Mucosa of gallbladder (tissue), 1 donor: ENCODE data around the gene CSTF2T. TPM values are rescaled to one million over a fixed set of nuclear protein-coding genes. Genes with fewer than 3 reads are reported as not detected.
A peak's percentile ranks its signal among the peaks of the same experiment; 100 is the strongest.

Experiments
- DNase-seq: peaks from one replicate; pipeline ENCODE4 v3.0.0-alpha.2; 2020; ENCODE audit warnings: low spot score
- total RNA-seq: library from RNA; stranded (reverse); gene quantifications from one replicate; pipeline ENCODE4 v1.2.1, GENCODE V29; 2021
- donor health status: DM: no; HTN: no; CAD: no.

Gene CSTF2T, protein sequence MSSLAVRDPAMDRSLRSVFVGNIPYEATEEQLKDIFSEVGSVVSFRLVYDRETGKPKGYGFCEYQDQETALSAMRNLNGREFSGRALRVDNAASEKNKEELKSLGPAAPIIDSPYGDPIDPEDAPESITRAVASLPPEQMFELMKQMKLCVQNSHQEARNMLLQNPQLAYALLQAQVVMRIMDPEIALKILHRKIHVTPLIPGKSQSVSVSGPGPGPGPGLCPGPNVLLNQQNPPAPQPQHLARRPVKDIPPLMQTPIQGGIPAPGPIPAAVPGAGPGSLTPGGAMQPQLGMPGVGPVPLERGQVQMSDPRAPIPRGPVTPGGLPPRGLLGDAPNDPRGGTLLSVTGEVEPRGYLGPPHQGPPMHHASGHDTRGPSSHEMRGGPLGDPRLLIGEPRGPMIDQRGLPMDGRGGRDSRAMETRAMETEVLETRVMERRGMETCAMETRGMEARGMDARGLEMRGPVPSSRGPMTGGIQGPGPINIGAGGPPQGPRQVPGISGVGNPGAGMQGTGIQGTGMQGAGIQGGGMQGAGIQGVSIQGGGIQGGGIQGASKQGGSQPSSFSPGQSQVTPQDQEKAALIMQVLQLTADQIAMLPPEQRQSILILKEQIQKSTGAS
- 22.6 TPM for total RNA-seq

DNA sequence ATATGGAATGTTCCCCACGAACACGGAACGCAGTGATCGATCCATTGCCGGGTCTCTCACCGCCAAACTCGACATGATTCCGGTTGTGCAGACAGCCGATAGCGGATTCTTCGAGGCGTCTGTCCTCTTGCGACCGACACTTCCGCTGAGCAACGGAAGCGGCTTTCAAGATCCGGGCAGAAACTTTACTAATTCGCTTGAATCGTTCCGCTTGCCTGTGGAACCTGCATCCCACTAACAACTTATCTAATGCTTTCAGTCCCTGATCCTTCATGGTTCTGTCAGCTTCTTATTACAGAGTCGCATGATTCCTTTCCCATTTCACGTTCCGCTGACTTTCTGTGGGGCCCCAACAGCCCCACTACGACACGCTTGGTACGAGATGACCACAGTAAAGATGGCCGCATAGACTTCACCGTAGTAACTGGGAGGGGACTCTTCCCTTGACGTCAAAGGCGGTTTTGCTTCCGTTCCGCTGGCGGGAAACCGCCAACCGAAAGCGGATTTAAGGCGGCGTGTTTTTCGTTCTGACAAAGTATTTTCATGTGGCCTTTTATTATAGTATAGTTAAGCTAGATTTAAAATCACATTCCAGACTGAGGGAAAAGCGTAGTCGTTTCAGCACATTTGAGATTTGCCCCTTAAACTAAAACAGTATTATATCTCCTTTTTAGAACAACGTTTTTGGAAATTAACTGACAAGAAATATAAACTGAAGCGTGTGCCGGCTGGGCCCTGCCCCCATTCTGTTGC, at the start of gene CSTF2T:
TSS of gene CSTF2T (minus strand) at position 121 of the 753 bp plus-strand sequence. CDS start at position 75, 46 bp downstream.
- DNase-seq: peak; percentile 92

DNA sequence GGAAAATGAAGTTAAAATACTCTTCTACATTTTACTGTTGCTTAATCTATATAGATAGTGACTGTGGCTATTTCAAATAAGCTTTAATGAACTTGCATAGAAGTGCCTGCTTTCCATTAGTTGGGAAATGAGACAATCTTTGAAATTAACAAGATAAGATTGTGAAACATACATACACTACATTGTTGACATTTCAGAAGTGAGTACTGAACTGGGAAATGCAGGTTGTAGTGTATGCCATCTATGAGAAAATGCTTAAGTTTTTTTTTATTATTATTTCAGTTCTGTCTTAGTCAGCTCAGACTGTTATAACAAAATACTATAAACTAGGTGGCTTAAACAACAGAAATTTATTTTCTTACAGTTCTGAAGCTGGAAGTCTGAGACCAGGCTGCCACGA, 49.6 kb upstream of the CSTF2T start:
- DNase-seq: no peak

DNA sequence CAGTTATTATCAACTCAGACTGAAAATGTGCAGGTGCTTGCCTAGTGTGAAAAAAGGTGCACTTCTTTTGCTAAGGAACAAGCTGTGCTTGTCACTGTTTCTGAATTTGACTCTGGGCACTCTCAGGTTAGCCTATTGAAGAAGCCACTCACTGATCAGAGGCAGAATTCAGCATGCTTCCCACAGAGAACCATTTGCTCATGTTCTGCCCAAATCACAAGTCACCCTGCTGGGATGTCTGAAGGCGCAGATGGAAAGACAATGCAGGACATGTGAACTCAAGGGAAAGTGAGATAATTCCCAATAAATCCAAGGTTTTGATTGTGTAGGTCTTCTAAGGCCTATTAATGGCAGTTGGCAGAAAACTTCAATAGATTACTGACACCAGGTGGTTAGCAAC, 47.8 kb upstream of the CSTF2T start:
- no peak for DNase-seq

DNA sequence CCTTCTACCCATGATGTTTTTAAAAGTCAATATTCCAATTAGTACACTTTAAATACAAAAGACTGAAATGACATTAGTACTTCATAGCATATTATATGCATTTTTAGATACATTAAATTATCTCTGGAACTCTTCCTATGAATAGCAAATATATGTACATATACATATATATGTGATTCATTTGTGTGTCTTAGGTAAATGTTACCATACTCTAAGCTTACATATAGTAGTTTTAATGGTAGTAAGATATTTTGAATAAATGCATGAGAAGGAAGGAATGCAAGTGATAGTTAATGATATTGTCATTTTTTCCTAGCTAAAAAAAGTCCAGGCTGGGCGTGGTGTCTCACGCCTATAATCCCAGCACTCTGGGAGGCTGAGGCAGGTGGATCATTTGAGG, 46.0 kb upstream of the CSTF2T start:
- DNase-seq: no peak

DNA sequence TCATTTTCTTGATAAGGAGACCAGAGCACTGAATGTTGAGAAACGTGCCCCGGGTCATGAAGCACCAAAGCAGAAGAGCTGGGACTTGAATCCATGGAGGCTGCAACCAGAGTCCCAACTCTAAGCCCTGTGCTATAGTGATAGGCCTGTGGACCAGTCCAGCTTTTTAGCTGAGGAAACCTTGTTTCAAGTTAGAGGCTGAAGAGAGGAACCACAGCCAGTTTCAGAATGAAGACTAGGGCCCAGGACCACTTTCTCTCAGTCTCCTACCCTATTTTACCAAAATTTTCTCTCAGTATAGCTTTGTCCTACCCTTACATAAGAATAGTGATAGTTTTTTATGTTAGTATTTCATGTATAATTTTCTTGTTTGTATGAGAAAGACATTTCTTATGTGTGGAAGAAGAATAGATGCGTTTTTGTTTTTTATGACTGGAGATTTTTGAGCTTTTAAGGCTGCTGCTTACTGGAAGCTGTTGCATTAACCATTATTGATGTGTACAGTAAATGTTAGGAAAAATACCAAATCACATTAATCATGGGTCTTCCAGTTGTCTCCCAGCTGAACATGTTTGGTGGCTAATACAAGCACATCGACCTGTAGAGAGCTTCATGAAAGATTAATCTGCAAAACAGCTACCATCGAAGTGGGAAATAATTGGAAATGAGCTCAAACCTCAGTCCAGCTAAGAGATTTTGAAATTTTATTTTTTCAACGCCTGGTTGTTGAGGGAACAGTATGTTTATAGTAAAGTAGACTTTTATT, 45.0 kb upstream of the CSTF2T start:
- no peak for DNase-seq

DNA sequence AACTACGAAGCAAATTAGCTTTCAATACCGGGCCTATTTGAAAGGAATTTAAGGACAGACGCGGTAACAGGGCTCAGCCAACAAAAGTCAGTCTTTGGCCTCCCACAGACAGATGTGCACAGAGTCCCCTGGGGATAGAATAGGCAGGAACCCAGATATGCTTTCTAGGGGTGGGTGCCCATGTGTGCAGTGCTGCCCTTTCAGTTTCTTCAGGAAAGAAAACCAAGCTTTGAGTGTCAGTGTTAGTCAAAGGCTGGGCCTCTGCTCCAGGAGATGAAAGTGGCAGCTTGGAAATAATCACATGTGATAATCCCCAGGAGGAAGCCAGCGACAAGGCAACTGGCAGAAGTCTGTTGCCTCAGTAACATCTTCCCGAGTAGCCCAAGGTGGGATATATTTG, 43.8 kb upstream of the CSTF2T start:
- no peak for DNase-seq

DNA sequence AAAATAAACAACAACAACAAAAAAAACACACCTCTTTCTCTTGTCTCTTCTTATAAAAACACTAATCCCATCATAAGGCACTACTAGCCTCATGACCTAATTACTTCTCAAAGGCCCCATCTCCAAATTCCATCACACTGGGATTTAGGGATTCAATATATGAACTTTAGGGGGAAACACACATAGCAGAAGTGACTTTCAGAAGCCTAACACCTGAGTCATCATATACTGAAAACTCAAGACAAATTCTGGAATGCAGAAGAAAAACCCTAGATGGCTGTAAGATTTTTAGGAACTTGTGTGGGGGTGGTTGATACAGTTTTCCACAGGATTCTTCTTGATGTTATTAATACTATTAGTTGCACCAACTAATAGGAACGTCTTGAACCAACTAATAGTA, 33.7 kb upstream of the CSTF2T start:
- DNase-seq: no peak

DNA sequence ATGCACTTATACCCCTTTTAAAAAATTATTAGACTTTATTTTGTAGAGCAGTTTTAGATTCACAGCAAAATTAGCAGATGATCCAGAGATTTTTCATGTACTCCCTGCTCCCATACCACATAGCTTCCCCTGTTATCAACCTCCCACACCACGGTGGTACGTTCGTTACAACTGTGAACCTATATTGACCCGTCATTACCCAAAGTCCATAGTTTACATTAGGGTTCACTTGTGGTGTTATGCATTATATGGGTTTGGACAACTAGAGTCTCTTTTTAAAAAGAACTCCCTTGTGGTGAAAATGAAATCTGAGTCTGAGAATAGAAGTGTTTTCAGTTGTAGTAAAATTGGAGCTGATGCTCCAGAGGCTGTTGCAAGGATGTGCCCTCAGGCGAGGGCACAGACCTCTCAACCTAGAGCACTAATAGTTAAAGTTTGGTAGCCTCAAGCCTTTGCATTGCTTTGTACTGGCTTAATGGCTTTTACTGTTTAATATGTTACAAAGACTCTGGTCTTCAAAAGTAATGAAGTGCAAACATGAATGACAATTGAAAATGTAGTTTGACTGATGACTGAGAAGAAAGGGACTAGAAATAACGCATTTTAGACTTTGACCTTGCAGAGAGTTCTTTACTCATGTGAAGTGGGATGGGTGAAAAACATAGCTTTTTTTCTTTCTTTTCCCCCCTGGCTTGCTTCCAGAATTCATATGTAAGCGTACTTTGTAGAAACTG, 30.6 kb upstream of the CSTF2T start:
- no peak for DNase-seq

DNA sequence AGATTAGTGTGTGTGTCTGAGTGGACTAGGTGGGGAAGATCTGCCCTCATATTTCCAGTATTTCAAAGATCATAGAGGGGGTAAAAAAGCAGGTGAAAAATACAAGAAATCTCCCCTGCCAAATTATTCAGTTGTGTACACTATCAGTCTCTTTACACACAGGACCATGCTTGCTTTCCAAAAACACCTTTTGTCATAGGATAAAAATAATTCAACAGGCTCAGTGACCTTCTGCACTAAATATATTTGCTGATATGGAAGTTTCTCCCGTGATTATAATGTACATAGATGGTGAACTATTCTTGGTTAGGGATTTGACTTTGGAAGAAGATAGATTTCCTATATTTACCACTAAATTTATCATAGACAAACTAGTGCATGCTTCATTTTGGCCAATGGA, 24.6 kb upstream of the CSTF2T start:
- no peak for DNase-seq

DNA sequence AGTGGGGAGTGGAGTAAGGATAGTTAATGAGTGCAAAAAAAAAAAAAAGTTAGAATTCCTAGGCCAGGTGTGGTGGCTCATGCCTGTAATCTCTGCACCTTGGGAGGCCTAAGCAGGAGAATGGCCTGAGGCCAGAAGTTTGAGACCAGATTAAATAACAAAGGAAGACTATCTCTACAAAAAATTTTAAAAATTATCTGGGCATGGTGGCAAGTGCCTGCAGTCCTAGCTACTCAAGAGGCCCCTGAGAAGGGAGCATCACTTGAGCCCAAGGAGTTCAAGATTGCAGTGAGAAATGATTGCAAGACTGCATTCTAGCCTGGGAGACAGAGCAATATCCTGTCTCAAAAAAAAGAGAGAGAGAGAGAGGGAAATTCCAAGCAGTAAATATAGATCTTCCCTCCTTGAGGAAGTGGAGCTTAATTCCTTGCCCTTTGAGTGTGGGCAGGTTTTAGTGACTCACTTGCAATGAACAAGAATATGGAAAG, 19.5 kb upstream of the CSTF2T start:
- no peak for DNase-seq

DNA sequence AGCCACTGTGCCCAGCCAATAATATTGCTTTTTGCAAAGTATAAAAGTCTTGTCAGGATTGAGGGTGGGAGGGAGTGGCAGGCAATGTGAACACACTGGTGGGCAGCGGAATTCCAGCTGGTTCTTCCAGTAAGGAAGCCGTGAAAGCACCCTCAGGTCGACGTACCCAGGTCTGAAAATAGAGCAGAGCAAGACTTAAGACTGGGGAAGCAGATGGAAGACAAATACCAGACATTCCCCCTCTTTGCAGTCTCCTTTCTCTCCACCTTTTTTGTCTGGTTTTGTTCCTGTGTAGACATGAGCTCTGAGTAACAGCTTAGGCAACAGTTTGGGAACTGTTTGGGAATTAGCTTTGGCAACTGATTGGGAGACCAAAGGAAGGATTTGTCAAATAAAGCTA, 17.6 kb upstream of the CSTF2T start:
- no peak for DNase-seq

DNA sequence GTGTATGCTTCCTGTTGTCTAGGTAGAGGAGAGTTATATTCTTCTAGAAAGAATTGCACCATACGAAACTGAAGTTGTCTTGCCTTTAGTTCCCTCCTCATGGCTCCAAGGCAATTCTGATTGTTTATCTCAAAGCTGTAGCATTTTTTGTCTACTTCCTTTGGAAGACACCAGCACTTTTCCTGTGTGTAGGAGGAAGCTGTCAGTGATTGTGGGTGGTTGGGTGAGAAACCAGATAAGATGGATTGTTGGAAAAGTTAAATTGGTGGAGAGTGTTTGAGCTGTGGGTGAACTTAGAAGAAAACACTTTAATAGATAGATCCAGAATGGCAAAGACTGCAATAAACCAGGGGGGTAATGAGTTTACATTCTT, 12.1 kb upstream of the CSTF2T start:
- no peak for DNase-seq

DNA sequence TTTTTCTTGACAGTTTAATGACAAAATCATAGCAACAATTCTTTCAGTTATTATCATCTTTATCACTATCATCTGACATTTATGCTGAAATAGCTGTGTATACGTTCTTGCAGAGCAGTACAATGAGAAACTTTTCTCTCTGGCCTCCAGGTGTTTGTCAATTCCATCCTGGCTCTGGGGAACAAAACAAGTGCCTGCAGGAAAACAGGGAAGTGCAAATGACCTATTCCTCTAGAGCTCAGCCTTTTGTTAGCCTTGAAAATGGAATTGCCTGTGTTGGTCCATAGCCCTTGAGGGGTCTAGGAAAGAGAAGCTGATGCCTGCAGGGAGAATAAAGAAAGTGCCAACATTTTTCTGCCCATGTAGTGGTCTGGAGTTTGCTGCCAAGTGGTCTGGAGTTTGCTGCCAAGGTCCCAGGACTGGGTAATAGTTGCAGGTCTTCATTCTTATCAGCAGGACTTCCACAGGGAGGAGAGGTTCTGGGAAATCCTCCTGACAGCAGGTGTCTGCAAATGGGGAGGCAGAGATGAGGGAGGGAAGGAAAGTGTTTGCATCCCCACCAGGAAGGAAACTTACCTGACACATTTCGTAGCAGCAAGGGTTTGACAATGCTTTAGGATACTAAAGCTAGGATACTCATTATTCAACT, 10.1 kb upstream of the CSTF2T start:
- DNase-seq: no peak

DNA sequence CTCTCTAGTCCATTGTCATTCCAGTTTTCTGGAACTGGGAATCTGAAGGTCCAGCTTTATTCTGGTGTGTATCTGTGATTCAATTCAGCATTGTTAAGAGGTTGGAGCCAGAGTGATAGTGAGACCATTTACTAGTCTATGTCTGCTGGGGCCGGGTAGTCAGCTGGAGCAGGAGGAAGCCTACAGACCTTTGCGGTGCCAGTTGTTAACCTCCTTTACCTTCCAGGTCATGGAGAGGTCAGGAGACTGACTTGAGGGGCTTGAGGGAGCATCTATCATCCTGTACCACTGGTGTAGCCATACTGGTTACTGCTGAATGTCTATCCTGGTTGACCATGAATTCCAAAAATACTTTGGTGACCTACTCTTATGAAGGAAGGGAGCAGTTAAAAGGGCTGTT, 9.2 kb upstream of the CSTF2T start:
- DNase-seq: no peak

DNA sequence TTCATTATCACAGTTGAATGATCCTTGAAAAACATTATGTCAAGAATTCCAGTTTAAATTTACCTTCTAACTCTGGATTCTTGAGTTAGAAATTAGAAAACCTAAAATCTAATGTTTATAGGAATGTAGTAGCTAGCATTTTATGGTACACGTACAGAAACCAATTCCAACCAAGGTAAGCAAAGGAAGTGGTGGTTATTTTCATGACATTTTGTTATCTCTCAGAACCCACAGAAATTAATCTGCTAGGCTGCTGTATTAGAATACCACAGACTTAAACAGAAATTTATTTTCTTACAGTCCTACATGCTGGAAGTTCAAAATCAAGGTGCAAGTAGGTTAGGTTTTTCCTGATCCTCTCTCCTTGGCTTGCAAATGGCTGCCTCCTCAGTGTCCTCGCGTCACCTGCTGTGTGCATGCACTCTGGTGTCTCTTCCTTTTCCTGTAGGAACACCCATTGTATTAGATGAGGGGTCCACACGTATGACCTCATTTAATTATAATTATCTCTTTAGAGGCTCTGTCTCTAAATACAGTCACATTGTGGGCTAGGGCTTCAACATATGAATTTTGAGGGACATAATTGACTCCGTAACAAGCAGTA, 8.5 kb upstream of the CSTF2T start:
- no peak for DNase-seq

DNA sequence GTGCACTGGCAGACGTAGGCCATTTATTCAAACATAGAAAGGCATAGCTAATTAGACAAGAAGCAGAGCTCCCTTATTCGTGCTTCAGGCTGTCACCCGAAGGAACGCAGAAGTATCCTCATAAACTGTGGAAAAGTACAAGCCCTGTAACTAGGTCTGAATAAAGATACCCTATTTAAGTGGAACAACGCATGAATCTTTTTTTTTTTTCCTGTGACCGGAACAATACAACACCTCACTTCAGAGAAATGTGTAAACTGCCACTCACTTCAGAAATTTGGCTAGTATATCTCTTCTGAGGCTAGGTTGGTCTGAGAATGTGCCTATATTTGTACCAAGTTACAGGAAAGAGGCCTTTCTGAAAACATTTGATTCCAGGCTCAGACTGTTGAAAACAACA, 8.0 kb upstream of the CSTF2T start:
- no peak for DNase-seq

DNA sequence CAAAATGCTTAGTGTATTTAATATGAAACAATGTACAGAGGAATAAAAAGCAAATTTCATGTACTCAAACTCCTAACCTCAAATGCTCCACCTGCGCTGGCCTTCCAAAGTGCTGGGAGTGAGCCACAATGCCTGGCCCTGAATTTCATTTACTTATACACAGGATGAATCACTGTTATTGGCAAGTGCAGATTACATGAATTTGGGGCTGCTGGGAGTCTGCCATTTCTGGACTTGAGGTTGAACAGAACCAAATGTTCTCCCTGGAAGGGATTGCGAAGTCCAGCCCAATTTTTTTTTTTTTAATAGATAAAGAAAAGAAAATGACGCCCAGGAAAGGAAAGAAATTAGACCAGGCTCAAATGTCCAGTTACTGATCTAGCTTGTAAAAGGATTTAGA, 6.8 kb upstream of the CSTF2T start:
- peak; percentile 53 for DNase-seq

DNA sequence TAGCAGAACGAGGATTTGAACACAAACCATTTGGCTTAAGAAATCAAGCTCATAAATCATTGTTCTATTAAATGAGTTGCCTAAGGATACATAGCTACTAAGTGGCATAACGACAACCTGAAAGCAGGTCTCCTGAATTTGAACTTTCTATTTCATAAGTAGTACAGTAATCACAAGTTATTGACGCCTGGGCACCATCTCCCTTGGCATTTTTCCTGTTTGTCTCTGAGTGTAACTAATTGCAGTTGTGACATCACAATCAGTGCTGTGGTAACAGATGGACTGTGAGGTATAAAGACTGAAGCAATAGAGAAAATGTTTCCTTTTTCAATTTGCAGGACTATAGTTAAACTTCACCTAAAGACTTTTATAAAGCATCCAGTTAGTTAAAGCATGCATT, 6.4 kb upstream of the CSTF2T start:
- no peak for DNase-seq

DNA sequence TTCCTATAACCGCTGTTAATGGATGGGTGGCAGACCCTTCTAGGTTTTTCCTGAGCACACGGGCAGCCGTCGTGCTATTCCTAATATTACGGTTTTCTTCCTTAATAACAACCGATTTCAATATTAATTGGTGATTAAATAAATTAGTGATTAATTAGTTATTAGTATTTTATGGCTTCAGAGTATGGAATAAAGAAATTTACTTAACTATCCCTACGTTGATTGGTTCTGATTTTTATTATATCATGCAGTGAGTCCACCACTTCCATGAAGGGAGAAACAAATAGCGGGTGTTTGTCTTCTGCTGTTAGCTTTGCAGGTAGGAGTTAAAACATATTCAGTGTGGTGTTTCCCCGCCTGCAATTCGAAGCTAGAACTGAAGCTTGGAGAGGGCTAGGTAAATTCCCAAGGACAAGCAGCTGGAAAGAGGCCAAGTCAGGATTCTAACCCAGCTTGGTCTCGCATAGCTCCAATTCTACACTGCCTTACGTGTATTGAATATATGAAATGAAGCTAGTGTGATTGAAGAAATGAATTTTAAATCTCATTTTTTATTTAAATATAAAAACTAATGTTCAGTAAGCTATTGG, 928 bp upstream of the CSTF2T start:
- DNase-seq: no peak

DNA sequence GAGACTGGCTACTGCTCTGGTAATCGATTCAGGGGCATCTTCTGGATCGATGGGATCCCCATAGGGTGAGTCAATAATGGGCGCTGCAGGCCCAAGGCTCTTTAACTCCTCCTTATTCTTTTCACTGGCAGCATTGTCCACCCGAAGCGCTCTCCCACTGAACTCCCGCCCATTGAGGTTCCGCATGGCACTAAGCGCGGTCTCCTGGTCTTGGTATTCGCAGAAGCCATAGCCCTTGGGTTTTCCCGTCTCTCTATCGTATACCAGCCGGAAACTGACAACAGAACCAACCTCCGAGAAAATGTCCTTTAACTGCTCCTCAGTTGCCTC, 285 bp downstream of the CSTF2T start:
- no peak for DNase-seq
